Naive thymus-derived CD4-positive, alpha-beta T cell (primary cell): ENCODE results near the gene UBE2K. TPM values are rescaled to one million over a fixed set of nuclear protein-coding genes. Genes with fewer than 3 reads are reported as not detected.
"Not testable (repeated sequence)": the region's sequence is repeated elsewhere in the genome, so short reads cannot be mapped to it uniquely, and the experiment has no call there.

ENCODE experiments used
- ATAC-seq: fragments of 150-1000 bp; cut with Tn5 transposase; 2 replicates; pipeline ENCODE4 v1.10.0; 2021; ENCODE audit warnings: mild to moderate bottlenecking, moderate library complexity
- CTCF ChIA-PET: fragments of 350-600 bp; sonication (Branson Sonifier 250); formaldehyde crosslinking; loops from one replicate; lab custom pipeline; 2021; ENCODE audit warnings: antibody characterized with exemption; lab: Charles Lee
- POLR2A ChIA-PET: fragments of 350-600 bp; sonication (Branson Sonifier 250); formaldehyde crosslinking; loops from one replicate; lab custom pipeline; 2021; ENCODE audit warnings: antibody characterized with exemption, inconsistent platforms; lab: Charles Lee
- DNase-seq, 9 donors: peaks; one replicate each; pipeline versions ENCODE4 v3.0.0 to v3.0.0-alpha.2; 2020 to 2022; ENCODE audit warnings: mixed read lengths in 1 of 9
- H3K27ac ChIP-seq: one replicate; pipeline ENCODE4 v1.7.0; 2013; ENCODE audit warnings: mild to moderate bottlenecking, low read depth, low read length, moderate library complexity
- H3K27me3 ChIP-seq, 2 donors: one replicate each; pipeline ENCODE4 v1.7.0; 2013; ENCODE audit warnings: low read length in 2 of 2, mild to moderate bottlenecking in 2 of 2, moderate library complexity in 2 of 2; ENCODE audit not compliant: control insufficient read depth in 2 of 2, insufficient read depth in 2 of 2
- H3K36me3 ChIP-seq, 3 experiments: 1 replicate in 2 of 3; 2 replicates in 1 of 3; pipeline ENCODE4 v1.7.0; 2013; ENCODE audit warnings: low read length in 3 of 3, mild to moderate bottlenecking in 3 of 3, moderate library complexity in 1 of 3; ENCODE audit not compliant: insufficient read depth in 3 of 3, control insufficient read depth in 2 of 3
- H3K4me1 ChIP-seq, 2 donors: one replicate each; pipeline ENCODE4 v1.7.0; 2013; ENCODE audit warnings: low read length in 2 of 2, mild to moderate bottlenecking in 2 of 2, moderate library complexity in 1 of 2; ENCODE audit not compliant: control insufficient read depth in 2 of 2, insufficient read depth in 2 of 2
- H3K4me3 ChIP-seq: 2 replicates; pipeline ENCODE4 v1.7.0; 2013; ENCODE audit warnings: mild to moderate bottlenecking, low read length
- H3K9me3 ChIP-seq, 3 experiments: 1 replicate in 2 of 3; 2 replicates in 1 of 3; pipeline ENCODE4 v1.7.0; 2013; ENCODE audit warnings: low read length in 3 of 3; ENCODE audit not compliant: control insufficient read depth in 2 of 3
- H3K27ac Mint-ChIP-seq, 9 donors: one replicate each; pipeline ENCODE4 v1.8.0; 2020 to 2022; ENCODE audit warnings: mixed read lengths in 9 of 9, mild to moderate bottlenecking in 8 of 9, moderate library complexity in 5 of 9, inconsistent platforms in 2 of 9
- H3K27me3 Mint-ChIP-seq, 5 donors: one replicate each; pipeline ENCODE4 v1.8.0; 2021 to 2022; ENCODE audit warnings: mixed read lengths in 5 of 5, mild to moderate bottlenecking in 1 of 5
- H3K36me3 Mint-ChIP-seq, 5 donors: one replicate each; pipeline ENCODE4 v1.8.0; 2020 to 2022; ENCODE audit warnings: mixed read lengths in 5 of 5, mild to moderate bottlenecking in 3 of 5, inconsistent platforms in 1 of 5
- H3K4me1 Mint-ChIP-seq, 7 donors: one replicate each; pipeline ENCODE4 v1.8.0; 2020 to 2022; ENCODE audit warnings: mixed read lengths in 7 of 7, mild to moderate bottlenecking in 3 of 7, inconsistent platforms in 1 of 7
- H3K4me3 Mint-ChIP-seq, 10 donors: one replicate each; pipeline ENCODE4 v1.8.0; 2020 to 2022; ENCODE audit warnings: mild to moderate bottlenecking in 10 of 10, mixed read lengths in 10 of 10, moderate library complexity in 6 of 10, inconsistent platforms in 2 of 10
- H3K9me3 Mint-ChIP-seq, 11 donors: one replicate each; pipeline ENCODE4 v1.8.0; 2020 to 2022; ENCODE audit warnings: mixed read lengths in 11 of 11, mild to moderate bottlenecking in 4 of 11, inconsistent platforms in 1 of 11, moderate library complexity in 1 of 11
- intact Hi-C, 2 donors: fragments of 100-400 bp; cut with micrococcal nuclease; formaldehyde crosslinking; loops; one replicate each; pipeline ENCODE4 v1.15.1; 2023
- polyA plus RNA-seq, 2 donors: library from polyadenylated mRNA; unstranded; fragments of 300-500 nt; fragmentation: Illumina TruSeq; gene quantifications; one replicate each; pipeline ENCODE4 v1.2.3, GENCODE V29; 2021
- total RNA-seq, 6 experiments: library from RNA in 5 of 6; stranded (reverse) in 5 of 6; gene quantifications; 1 replicate in 5 of 6; 2 replicates in 1 of 6; pipeline ENCODE4 v1.2.3 and lab custom pipeline; 2021 to 2026

UBE2K gene
- total and polyA plus RNA-seq, 7 experiments from 2014 or later: 31.1 to 85.0 (median 44.2) TPM

DNA sequence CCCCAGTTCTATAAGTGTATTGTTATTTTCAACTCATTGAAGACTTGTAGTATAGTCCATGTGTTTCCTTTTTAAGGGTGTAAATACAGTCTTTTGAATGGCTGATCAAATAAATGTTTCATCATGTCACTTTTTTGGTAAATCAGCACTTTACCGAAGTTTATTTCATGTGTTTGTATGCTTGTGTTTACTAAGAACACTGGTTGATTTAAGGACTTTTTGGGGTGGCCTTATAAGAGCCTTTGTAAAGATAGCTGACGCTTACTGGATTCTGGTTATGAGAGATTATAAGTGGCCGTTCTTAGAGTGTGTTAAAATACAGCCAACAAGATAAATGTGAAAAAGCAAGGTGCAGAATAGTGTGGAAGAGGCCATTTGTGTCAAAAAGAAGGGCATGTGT is 2.6 kb downstream of the UBE2K start:
- Histone ChIP-seq H3K4me1 (peaks cover 17 to 22% of the 10 kb centered on the region in 2 donors), H3K36me3 (peaks cover 0 to 9% (median 0%) of the 10 kb centered on the region in 3 experiments), H3K4me3 (peak overlapping the region; percentile 94), H3K27ac (no peak overlapping the region), H3K9me3 (no peaks in the 10 kb centered on the region), H3K27me3 (no peaks in the 10 kb centered on the region)
- intact Hi-C loops: no loop called here
- Mint-ChIP-seq H3K27me3 (no peaks in the 10 kb centered on the region), H3K9me3 (no peaks in the 10 kb centered on the region), H3K4me3 (peak overlapping the region in 9 of 10 donors; percentile 95 to 100 (median 98)), H3K4me1 (peaks cover 19 to 55% (median 39%) of the 10 kb centered on the region in 7 donors), H3K27ac (peak overlapping the region; percentile 1 to 99 (median 96)), H3K36me3 (peaks cover 0 to 9% (median 4%) of the 10 kb centered on the region in 5 donors)
- ATAC-seq (no peak), DNase-seq (no peak)
- ChIA-PET CTCF (no interaction called here), POLR2A (no interaction called here)

DNA sequence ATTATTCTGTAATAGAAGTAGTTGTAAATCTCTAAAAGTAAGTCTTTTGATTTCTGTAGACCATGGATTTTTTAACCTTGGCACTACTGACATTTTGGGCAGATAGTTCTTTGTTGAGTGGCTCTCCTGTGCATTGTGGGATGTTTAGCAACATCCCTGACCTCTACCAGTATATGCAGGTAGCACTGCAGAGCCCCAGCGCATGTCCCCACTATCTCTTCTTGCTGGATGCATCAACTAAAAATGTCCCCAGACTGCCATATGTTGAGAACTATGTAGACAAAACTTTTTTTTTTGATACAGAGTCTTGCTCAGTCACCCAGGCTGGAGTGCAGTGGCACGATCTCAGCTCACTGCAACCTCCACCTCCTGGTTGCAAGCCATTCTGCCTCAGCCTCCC is 4.8 kb downstream of the UBE2K start:
- CTCF ChIA-PET: no interaction called here

DNA sequence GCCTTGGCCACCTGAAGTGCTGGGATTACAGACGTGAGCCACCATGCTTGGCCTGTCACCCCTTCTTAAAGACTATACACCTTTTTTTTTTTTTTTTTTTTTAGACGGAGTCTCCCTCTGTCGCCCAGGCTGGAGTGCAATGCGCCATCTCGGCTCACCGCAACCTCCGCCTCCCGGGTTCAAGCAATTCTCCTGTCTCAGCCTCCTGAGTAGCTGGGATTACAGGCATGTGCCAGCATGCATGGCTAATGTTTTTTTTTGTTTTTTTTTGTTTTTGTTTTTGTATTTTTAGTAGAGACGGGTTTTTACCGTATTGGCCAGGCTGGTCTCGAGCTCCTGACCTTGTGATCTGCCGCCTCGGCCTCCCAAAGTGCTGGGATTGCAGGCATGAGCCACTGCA is 6.9 kb downstream of the UBE2K start:
- H3K4me1 ChIP-seq: peaks cover 16 to 25% of the 10 kb centered on the region in 2 donors
- H3K4me3 ChIP-seq, H3K27ac ChIP-seq, H3K9me3 Mint-ChIP-seq, POLR2A ChIA-PET, H3K4me3 Mint-ChIP-seq, ATAC-seq, H3K36me3 Mint-ChIP-seq, H3K27me3 ChIP-seq, H3K36me3 ChIP-seq, H3K9me3 ChIP-seq, DNase-seq, CTCF ChIA-PET, H3K27ac Mint-ChIP-seq, H3K27me3 Mint-ChIP-seq, intact Hi-C loops: not testable (repeated sequence)
- H3K4me1 Mint-ChIP-seq: peaks cover 28 to 61% (median 45%) of the 10 kb centered on the region in 7 donors

More for the DNA sequence above, 4.8 kb downstream of the UBE2K start:
- Histone ChIP-seq H3K4me3 (no peak overlapping the region), H3K36me3 (peaks cover 0 to 9% (median 0%) of the 10 kb centered on the region in 3 experiments), H3K9me3 (no peaks in the 10 kb centered on the region), H3K27ac (no peak overlapping the region), H3K4me1 (peaks cover 14 to 18% of the 10 kb centered on the region in 2 donors), H3K27me3 (no peaks in the 10 kb centered on the region)
- H3K27me3 Mint-ChIP-seq: no peaks in the 10 kb centered on the region
- DNase-seq (no peak), ATAC-seq (no peak)
- H3K4me1 Mint-ChIP-seq: peaks cover 27 to 50% (median 35%) of the 10 kb centered on the region in 7 donors
- H3K27ac Mint-ChIP-seq: peak overlapping the region in 2 of 9 donors; percentile 12
- intact Hi-C loops: no loop called here
- peaks cover 0 to 13% (median 5%) of the 10 kb centered on the region in 5 donors for H3K36me3 Mint-ChIP-seq
- no peaks in the 10 kb centered on the region for H3K9me3 Mint-ChIP-seq
- no peak overlapping the region for H3K4me3 Mint-ChIP-seq
- POLR2A ChIA-PET: interaction anchor here (0.6 kb wide), 1 partner anchor 91 kb away, joined by 3 read pairs; no protein-coding TSS in a partner anchor

DNA sequence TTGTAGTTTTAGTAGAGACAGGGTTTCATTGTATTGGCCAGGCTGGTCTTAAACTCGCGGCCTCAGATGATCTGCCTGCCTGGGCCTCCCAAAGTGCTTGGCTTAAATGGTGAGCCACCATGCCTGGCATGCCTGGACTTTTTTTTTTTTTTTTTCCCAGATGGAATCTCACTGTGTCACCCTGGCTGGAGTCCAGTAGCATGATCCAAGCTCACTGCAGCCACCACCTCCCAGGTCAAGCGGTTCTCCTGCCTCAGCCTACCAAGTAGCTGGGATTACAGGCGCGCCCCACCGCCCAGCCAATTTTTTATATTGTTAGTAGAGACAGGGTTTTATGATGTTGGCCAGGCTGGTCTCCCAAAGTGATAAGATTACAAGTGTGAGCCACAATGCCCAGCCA is 8.4 kb downstream of the UBE2K start:
- peak overlapping the region in 4 of 9 donors; percentile 57 to 65 (median 58) for H3K27ac Mint-ChIP-seq
- peak overlapping the region in 3 of 10 donors; percentile 4 to 43 (median 31) for H3K4me3 Mint-ChIP-seq
- intact Hi-C loops: no loop called here

DNA sequence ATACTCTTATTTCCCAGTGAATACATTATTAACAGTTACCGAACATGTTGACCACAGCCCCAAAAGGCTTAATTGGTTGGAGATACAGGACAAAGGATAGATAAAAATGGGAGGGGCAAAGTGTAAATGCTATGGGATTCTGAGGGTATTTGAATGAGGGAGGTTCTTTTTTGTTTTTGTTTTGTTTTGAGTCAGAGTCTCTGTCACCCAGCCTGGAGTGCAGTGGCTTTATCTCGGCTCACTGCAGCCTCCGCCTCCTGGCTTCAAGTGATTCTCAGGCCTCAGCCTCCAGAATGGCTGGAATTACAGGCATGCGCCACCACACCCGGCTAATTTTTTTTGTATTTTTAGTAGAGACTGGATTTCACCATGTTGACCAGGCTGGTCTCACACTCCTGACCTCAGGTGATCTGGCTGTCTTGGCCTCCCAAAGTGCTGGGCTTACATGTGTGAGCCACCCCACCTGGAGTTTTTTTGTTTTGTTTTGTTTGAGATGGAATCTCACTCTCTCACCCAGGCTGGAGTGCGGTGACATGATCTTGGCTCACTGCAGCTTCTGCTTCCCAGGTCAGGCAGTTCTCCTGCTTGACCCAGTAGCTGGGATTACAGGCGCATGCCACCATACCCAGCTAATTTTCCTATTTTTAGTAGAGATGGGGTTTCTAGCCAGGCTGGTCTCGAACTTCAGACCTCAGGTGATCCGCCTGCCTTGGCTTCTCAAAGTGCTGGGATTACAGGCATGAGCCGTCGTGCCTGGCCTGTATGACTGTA is 9.0 kb downstream of the UBE2K start:
- CTCF ChIA-PET: interaction anchor here (1.2 kb wide), 1 partner anchor 272 kb away, joined by 5 read pairs; no protein-coding TSS in a partner anchor
- POLR2A ChIA-PET: interaction anchor here (0.5 kb wide), 1 partner anchor 179 kb away, joined by 3 read pairs; no protein-coding TSS in a partner anchor
- ATAC-seq (no peak), DNase-seq (no peak)
- intact Hi-C loops: no loop called here
- Histone ChIP-seq H3K9me3 (no peaks in the 10 kb centered on the region), H3K4me3 (no peak overlapping the region), H3K27ac (no peak overlapping the region), H3K36me3 (peaks cover 0 to 3% (median 0%) of the 10 kb centered on the region in 3 experiments), H3K27me3 (no peaks in the 10 kb centered on the region), H3K4me1 (peaks cover 6 to 17% of the 10 kb centered on the region in 2 donors)
- Mint-ChIP-seq H3K9me3 (no peaks in the 10 kb centered on the region), H3K27ac (peak overlapping the region in 5 of 9 donors; percentile 32 to 65 (median 58)), H3K27me3 (no peaks in the 10 kb centered on the region), H3K4me1 (peaks cover 16 to 56% (median 44%) of the 10 kb centered on the region in 7 donors), H3K4me3 (peak overlapping the region in 4 of 10 donors; percentile 4 to 43 (median 26)), H3K36me3 (peaks cover 0 to 13% (median 5%) of the 10 kb centered on the region in 5 donors)

More for the DNA sequence above, 8.4 kb downstream of the UBE2K start:
- no peaks in the 10 kb centered on the region for H3K9me3 Mint-ChIP-seq
- Histone ChIP-seq H3K4me1 (peaks cover 6 to 17% of the 10 kb centered on the region in 2 donors), H3K27ac (no peak overlapping the region), H3K36me3 (peaks cover 0 to 3% (median 0%) of the 10 kb centered on the region in 3 experiments), H3K9me3 (no peaks in the 10 kb centered on the region), H3K27me3 (no peaks in the 10 kb centered on the region), H3K4me3 (no peak overlapping the region)
- H3K4me1 Mint-ChIP-seq: peaks cover 16 to 56% (median 44%) of the 10 kb centered on the region in 7 donors
- ATAC-seq (no peak), DNase-seq (no peak)
- CTCF ChIA-PET: no interaction called here
- H3K27me3 Mint-ChIP-seq: no peaks in the 10 kb centered on the region
- H3K36me3 Mint-ChIP-seq: peaks cover 0 to 8% (median 5%) of the 10 kb centered on the region in 5 donors
- POLR2A ChIA-PET: interaction anchor here (0.5 kb wide), 1 partner anchor 179 kb away, joined by 3 read pairs; no protein-coding TSS in a partner anchor

DNA sequence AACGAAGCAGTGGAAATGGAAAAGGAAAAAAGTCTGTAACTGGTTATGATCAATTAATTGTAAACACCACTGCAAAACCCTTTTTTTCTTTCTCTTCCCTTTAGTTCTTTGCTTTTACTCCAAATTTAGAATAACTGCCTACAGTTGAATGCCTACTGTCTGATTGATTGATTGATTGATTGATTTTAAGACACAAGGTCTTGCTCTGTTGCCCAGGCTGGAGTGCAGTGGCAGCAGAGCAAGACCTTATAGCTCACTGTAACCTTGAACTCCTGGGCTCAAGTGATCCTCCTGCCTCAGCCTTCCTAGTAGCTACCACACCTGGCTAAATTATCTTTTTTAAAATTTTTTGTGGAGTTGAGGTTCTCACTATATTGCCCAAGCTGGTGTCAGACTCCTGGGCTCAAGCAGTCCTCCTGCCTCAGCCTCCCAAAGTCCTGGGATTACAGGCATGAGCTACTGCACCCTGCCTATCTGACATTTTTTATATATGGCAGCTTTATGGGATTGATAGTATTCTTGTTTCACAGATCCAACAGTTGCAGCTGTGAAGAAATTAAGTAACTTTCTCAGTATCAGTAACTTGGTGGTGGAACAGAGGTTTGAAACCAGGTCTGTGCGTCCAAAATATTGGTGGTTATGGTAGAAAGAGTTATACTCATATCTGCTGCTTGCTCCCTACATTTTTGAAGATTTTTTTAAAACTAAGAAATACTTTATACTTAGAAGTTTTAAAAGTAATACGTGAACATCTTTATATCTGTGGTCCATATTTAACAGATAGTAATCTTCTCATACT is 12.4 kb downstream of the UBE2K start:
- Mint-ChIP-seq H3K27ac (peak overlapping the region in 5 of 9 donors; percentile 10 to 72 (median 43)), H3K27me3 (no peaks in the 10 kb centered on the region), H3K9me3 (no peaks in the 10 kb centered on the region), H3K4me1 (peaks cover 16 to 61% (median 50%) of the 10 kb centered on the region in 7 donors), H3K36me3 (peaks cover 0 to 11% (median 3%) of the 10 kb centered on the region in 5 donors), H3K4me3 (no peak overlapping the region)
- H3K27ac ChIP-seq: no peak overlapping the region
- intact Hi-C loops: loop anchor here in 1 of 2 donors (1.0 kb wide), 1 partner anchor 10 kb away; no protein-coding TSS in a partner anchor
- H3K4me3 ChIP-seq: no peak overlapping the region
- no peaks in the 10 kb centered on the region for H3K36me3 ChIP-seq
- no peaks in the 10 kb centered on the region for H3K9me3 ChIP-seq
- peaks cover 6 to 22% of the 10 kb centered on the region in 2 donors for H3K4me1 ChIP-seq
- ATAC-seq (no peak), DNase-seq (no peak)
- ChIA-PET POLR2A (interaction anchor here (0.5 kb wide), 1 partner anchor 1726 kb away, joined by 3 read pairs; no protein-coding TSS in a partner anchor), CTCF (no interaction called here)
- no peaks in the 10 kb centered on the region for H3K27me3 ChIP-seq
